ENCODE data around the gene RPGR.

DNA sequence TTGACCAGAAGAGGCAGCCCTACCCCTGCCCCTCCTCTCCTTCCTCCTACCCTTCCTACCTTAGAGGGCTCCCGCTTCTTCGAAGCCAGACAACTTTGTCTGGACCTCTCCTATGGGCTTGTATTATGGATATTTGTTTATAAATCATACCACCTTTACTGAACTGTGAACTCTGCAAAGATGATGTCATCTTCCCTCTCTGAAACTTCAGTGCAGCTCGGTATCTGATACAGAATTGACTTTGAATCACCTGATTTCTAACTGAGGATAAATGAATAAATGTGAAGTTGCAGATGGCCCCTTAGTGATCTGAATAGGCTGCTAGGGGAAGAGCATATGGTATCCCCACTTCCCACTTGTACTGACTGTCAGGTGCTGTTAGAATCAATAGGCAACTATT lies 24.0 kb upstream of the RPGR start:
- TF ChIP-seq EP300 (IDR thresholded peaks at IDR 0.05): no peak
- no peak for TF ChIP-seq CTCF (IDR thresholded peaks at IDR 0.05)
- TF ChIP-seq POLR2A (IDR thresholded peaks at IDR 0.05): no peak
